Pons (tissue), 1 donor: ENCODE data around the gene CYB5R4.
"Not testable (repeated sequence)": the region's sequence is repeated elsewhere in the genome, so short reads cannot be mapped to it uniquely, and the experiment has no call there.

Experiments
- DNase-seq: peaks from one replicate; pipeline ENCODE4 v3.0.0-alpha.2; 2016; ENCODE audit warnings: low spot score

The CYB5R4 gene

DNA sequence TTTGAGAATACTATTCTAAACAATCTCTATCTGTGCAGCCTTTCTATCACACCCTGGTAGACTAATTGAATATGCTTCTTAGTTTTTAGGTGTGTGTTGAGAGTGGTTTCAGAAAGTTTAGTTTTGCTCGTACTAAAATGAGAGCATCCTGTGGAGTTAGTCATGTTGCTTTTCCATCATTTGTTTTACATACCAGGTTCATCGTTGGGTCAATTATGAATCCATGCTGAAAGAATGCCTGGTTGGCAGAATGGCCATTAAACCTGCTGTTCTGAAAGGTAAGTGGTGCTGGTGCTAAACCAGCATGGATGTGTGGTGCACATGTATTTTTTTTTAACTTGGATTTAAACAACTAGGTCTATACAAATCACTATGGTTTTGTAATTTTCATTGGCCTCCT, 49.3 kb downstream of the CYB5R4 start:
- no peak for DNase-seq

DNA sequence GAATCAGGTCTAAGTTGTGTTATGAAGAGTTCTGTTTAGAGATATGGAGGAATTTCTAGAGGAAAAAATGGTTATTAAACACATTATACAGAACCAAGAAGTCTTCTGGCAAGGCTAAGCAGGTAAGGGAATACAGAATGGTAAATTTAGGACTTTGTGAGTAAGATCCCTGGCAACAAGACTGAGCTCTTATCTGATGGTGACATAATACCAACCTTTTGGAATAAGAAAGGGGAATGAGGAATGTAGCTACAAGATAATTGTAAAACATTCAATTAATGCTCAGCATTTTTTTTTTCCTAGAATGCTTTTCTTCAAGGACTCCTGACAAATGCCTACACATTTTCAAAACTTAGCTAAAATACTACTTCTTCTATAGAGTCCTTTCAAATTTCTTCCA, 51.8 kb downstream of the CYB5R4 start:
- DNase-seq = no peak

DNA sequence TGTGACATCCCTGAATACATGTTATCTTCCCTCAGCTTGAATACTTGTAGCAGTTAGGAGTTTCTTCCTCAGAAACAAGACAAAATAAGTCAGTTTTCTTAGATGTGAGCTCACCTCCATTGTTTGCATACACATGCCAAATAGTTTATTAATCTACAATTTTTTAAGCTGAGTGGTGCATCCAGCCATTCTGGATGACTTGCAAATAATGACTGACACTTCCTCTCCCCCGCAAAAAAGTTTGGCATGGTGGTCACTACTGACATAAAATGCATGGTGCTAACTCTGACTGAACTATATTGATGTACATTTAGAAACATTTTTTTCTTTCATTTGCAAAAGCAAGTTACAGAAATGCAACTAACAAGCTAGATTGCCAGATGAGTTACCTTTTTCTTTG, 55.5 kb downstream of the CYB5R4 start:
- DNase-seq = no peak

DNA sequence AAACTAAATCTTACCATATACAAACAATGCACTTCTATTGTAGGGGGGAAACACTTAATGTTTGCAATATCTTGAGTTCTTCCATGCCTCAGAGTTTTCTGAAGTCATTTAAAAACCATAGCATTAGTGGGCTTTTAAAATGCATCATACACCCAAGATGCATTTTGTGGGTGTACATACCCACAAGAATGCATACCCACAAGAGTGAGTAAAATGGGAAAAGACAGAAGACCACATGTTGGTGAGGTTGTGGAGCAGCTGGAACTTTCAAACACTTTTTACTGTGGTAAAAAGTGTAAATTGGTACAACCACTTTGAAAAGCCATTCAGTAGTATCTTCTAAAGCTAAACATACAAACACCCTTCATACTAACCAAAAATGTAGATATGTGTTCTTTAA, 57.5 kb downstream of the CYB5R4 start:
- no peak for DNase-seq

DNA sequence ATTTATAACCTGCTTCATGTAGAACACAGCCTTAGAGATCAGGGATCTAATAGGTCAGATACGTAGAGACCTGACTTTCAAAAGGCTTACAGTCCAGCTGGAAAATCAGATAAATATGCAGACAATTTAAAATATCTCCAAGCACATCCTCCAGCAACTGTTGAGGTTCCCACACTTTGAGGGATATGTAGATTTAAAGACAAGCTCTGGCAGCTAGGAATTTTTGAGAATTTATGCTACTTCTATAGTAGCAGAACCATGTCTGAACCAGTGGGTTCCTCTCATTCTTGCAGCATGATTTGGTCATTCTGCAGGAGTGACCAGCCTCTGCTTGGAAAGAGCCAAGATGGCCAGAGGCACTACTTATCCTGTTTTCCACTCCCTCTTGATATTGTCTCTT, 60.5 kb downstream of the CYB5R4 start:
- DNase-seq = no peak

DNA sequence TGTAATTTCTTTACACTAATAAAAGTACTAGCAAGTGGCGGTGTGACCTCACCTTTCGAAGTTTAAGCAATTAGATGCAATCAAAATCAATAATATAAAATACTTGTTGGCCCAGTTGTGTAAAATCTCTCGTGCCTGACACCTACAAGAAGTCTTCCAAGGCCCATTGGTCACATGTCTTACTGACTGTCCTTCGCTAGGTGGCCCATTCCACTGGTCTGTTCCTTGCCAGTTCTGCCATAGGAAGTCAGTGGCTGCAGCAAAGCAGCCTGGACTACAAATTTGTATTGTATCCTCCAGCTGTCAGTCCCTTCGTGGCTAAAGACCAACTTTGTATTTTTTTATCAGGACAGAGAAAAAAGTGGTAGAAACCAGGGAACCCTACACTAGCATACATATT, 61.8 kb downstream of the CYB5R4 start:
- DNase-seq = no peak

DNA sequence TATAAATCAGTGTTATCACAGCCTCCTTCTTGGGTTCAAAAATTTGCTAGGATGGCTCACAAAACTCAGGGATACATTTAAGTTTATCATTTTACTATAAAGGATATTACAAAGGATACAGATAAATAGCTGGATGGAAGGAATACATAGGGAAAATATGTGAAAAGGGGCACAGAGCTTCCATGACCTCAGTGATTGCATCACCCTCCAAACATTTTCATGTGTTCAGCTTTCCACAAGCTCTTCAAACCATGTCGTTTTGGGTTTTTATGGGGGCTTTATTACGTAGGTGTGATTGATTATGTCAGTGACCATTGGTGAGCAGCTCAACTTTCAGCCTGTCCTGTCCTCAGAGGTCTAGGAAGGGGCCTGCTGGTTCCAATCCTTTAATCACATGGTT, 68.0 kb downstream of the CYB5R4 start:
- DNase-seq = no peak

DNA sequence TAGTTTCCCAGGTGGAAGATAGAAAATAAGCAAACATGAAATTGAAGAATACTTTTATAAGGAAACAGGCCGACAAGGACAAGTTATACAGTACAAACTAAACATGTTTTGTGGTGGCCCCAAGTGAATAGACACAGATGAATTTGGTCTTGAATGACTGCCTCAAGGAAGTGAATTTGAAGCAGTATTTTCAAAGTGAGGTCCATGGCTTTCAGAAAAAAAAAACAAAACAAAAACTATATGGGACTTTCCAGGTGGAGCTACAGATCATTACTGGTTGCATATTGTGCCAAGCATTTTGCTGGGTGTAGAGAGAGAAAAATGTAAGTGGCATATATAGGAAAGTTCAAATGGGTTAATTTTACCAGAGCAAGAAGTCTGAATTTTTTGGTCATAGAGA, 68.8 kb downstream of the CYB5R4 start:
- DNase-seq = no peak

DNA sequence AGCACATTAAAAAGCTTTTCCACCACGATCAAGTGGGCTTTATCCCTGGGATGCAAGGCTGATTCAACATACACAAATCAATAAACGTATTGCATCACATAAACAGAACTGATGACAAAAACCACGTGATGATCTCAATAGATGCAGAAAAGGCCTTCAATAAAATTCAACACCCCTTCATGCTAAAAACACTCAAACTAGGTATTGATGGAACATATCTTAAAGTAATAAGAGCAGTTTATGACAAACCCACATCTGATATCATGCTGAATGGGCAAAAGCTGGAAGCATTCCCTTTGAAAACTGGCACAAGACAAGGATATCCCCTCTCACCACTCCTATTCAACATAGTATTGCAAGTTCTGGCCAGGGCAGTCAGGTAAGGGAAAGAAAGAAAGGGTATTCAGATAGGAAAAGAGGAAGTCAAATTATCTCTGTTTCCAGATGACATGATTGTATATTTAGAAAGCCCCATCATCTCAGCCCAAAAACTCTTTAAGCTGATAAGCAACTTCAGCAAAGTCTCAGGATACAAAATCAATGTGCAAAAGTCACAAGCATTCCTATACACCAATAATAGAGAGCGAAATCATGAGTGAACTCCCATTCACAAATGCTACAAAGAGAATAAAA, 86.8 kb downstream of the CYB5R4 start:
- DNase-seq = not testable (repeated sequence)

DNA sequence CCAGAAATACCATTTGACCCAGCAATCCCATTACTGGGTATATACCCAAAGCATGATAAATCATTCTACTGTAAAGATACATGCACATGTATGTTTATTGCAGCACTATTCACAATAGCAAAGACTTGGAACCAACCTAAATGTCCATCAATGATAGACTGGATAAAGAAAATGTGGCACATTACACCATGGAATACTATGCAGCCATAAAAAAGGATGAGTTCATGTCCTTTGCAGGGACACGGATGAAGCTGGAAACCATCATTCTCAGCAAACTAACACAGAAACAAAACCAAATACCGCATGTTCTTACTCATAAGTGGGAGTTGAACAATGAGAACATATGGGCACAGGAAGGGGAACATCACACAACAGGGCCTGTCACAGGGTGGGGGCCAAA, 88.5 kb downstream of the CYB5R4 start:
- DNase-seq = not testable (repeated sequence)

DNA sequence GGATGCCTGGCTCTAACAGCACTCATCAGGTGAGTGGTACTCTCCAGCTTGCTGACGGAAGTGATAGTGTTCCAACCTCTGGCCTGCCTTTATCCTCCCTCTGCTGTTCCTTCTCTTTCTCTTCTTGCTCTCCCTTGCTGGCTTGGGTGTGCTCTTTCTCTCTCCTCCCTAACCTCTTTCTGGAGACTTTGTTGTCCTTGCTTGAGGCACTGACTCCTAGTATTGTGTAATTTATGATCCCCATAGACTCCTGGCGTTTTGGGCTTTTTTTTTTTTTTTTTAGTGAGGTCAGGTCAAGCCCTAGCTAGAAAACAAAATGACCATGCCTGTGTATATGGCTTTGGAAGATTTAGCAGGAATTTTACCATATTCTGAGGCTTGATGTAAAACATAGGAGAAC, 89.4 kb downstream of the CYB5R4 start:
- no peak for DNase-seq

DNA sequence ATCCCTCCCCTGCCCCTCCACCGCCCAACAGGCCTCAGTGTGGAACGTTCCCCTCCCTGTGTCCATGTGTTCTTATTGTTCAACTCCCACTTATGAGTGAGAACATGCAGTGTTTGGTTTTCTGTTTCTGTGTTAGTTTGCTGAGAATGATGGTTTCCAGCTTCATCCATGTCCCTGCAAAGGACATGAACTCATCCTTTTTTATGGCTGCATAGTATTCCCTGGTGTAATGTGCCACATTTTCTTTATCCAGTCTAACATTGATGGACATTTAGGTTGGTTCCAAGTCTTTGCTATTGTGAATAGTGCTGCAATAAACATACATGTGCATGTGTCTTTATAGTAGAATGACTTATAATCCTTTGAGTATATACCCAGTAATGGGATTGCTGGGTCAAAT, 91.9 kb downstream of the CYB5R4 start:
- DNase-seq = not testable (repeated sequence)

DNA sequence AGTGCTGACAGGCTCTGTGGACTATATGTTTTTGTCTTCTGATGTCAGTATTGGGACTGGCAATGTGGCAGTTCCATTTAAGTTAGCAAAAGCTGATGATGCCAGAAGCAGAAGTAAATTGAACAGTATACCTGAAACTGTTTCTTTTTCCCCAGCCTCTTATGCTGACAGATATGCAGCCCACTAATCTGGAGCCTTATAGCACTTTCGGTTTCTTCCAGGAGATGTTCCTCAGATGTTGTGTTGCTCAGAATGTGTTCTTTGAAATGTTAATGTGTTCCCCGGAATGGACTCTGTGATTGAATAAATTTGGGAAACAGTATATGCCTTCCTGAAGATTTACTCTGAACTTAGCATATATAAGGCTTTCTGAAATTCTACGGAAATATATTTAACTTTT, 93.3 kb downstream of the CYB5R4 start:
- DNase-seq = no peak

DNA sequence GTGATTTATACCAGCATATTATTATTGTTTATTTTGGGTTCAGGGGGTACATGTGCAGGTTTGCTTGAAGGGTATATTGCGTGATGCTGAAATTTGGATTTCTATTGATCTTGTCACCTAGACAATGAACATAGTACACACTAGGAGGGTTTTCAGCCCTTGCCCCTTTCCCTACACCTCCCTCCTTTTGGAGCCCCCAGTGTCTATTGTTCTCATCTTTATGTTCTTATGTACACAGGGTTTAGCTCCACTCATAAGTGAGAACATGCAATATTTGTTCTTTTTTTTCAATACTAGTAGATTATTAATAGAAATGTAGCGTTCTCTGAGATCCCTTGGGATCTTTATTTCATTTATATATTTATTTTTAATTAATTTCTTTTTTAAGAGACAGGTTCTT, 94.9 kb downstream of the CYB5R4 start:
- DNase-seq = no peak

DNA sequence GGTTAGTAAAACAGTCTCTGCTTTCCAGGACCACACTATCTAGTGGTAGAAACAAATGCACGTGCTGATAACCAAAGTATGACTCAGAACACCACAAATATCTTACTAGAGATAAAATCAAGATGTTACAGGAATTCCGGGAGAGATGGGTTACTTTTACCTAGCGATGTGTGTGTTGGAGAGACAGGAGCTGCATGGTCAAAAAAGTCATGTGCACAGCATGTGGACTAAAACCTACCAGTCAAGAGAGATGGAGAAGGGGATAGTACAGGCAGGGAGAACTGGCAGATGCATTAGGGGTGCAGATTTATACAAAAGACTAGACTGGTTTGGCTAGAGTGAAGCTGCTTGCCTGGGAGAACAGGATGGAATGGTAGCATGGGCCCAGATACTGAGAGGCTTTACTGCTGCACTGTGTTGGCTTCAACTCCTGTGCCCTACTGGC, 98.8 kb downstream of the CYB5R4 start:
- DNase-seq = no peak

DNA sequence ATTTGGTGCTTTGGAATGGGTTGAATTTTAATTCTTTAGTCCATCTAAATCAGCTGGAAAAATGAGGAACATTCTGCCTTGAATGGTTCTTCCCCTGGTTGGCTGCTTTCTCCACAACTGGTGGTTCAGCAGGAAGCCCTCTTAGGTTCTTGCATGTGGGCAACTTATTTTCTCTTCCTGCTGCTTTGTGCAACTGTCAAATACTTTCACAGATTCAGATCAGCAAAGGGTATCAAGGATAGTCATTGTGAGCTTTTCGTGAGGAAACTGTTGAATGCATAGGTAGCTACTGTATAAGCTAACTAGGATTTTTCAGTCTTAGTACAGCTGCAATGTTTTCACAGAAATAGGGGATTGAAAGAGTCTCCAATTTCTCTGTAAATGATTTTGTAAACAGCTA, 101.2 kb downstream of the CYB5R4 start:
- no peak for DNase-seq

DNA sequence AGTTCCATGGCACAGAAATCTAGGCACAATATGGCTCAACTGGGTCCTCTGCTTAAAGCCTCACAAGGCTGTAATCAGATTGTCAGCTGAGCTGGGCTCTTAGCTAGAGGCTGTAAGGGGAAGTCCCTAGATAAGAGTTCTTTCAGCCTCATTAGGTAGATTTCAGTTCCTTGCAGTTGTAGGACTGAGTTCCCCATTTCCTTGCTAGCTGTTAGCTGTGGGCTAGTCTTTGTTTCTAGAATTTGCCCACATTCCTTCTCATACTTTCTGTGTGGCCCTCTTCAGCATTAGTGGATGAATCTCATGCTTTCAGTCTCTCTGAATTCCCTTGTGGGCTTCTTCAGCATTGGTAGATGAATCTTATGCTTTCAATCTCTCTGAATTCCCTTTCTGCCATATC, 103.1 kb downstream of the CYB5R4 start:
- no peak for DNase-seq

DNA sequence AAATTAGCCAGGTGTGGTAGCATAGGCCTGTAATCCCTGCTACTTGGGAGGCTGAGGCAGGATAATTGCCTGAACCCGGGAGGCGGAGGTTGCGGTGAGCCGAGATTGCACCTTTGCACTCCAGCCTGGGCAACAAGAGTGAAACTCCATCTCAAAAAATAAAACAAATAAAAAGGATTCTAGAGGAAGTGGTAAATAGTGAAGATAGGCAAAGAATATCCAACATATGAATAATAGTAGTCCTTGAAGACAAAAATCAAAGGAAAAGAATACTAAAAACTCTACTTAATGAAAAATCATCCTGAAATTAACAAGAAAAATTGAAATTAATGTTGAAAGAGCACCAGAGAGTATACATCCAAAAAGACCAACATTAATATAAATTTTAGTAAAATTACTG, 107.0 kb downstream of the CYB5R4 start:
- no peak for DNase-seq

DNA sequence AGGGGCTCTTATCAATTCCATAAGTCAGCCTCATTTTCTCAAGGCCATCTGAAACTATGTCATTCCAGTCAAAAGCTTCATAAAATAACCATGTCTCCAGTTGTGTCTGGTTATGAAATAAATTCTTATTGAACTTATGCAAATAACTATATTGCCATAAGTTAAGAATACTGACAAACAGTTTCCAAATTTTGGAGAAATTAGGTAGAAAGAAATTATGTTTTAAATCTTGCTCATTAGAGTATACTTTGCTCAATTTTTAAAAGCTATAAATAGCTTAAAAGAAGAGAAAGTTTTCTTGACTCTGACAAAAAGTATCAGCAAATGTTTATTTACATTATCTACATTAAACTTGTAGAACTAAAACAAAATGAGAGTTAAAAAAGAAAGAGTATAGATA, 111.1 kb downstream of the CYB5R4 start:
- no peak for DNase-seq

DNA sequence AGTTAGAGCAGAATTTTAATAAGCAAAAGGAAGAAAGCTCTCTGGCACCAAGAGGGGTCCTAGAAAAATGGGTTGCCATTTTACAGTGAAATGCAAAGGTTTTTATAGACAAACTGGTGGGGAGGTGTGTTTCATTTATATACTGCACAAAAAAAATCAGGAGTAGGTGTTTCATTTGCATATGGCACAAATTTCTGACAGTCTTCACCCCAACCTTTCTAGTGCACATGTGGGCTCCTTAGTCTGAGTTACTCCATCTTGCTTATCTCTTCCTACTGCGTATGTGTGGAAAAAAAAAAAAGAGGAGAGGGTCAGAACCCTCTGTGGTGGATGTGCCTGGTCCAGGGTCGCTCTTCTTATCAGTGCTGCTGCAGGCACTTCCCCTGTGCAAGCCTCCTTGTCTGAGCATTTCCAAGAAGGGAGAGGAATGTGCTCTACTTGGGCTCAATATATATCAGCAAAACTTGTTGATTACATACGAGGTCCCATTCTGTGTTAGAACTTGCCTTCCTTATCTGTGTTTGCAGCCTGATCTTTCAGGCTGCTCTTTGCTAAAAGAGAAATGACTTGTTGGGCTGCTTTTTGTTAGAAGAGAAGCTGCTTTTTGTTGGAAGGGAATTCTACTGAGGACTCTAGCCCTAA, 115.0 kb downstream of the CYB5R4 start:
- no peak for DNase-seq

DNA sequence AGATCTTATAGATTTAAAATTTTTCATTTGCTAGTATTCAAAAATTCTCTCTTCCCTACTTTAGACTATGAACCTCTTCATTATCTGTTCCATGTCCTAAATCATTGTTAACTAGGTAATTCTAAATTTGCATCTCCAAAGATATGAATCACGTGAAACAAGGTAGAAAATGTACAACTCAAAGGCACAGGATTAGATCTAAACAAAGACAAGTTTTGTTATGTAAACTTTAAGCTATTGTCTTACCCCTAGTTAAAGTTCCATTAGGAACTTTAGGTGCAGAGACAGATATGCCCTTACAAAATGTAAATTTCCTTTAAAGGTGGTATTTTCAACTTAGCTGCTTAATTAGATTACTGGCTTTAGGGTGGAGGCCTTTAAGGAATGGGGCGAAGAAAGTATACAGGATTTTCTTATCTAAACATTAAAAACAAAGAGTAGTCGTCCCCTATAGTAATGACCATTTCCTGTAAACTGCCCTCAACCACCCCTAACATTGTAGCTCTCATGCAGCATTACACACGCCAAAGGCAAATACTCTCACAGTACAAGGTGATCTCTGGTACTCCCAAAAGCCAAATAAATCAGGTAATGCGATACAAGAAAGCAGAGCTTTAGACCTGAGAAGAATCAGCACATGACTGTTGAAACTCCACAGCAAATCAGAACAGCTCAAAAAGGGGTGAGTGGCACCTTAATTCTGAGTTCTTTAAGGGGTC, 116.7 kb downstream of the CYB5R4 start:
- no peak for DNase-seq

DNA sequence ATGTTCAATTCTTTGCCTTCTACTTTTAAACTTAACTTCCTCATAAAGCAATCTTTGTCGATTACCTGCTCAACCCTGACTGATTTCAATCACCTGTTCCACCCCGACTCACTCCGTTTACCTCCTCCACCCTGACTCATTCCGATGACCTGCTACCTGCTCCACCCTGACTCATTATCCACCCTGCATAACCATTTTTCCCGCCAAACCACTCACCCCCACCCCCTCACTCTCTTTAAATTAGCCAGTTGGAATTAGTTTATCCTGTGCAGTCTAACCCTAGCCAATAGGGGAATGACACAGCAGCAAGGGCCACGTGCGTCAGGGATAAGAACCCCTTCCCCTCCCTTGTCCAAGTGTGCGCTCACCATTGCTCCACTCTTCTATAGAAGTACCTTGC, 117.4 kb downstream of the CYB5R4 start:
- DNase-seq = no peak

DNA sequence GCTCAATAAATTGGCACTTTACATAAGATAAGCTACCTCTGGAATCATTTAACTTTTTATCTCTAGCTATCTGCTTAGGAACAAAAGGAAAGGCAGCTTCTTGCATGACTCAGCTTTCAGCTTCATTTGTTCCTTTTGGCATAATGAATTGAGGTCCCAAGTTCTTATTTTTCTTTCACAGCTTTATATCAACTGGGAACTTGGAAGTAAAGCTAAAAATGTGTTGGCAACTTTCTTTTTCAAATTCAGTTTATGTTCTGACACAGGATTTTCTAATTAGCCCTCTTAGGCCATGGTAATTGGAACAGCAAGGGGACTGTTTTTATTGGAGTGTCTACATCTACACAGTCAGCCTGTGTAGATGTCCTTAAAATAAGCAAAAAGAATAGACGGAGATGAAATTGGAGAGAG, 118.8 kb downstream of the CYB5R4 start:
- no peak for DNase-seq

DNA sequence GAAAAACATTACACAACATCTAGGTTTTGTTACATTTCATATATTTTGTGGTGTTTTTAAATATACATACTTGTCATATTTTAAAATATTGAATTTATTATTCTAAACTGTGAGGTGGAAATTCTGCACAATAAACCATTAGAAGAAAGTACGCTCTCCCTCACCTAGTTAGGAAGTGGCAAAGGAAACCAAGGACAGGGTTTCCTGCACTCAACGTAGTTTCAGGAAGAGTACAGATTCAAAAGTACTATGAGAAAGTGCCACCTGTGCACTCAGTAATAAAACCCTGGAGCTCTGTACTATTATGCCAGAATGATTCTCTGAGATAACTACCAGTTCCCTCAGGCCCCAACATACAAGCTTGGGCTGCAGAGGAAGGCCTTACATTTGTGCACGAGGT, 119.5 kb downstream of the CYB5R4 start:
- no peak for DNase-seq
